Right forelimb (tissue), 1 donor: ENCODE results near the gene ABHD17B.
"Not testable (repeated sequence)": the region's sequence is repeated elsewhere in the genome, so short reads cannot be mapped to it uniquely, and the experiment has no call there.

Experiments used
- DNase-seq: peaks from one replicate; pipeline ENCODE4 v3.0.0-alpha.2; 2018

Gene ABHD17B

DNA sequence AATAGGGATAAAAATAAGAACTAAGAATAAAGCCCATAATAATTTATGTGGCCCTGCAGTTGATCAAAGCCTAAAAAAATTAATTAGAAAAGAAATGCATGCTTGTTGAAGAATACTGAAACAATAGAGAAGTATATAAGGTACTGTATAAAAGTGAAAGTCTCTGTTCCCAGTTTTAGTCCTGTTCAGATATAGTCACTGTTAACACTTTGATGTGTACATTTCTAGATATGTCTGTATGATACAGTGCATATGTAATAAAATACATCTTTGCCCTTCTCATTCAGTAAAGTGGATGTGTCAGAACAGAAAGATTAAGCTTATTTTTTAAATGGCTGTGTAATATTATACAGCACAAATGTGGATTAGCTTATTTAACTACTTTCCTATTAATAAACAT lies 4.5 kb upstream of the ABHD17B start:
- no peak for DNase-seq

DNA sequence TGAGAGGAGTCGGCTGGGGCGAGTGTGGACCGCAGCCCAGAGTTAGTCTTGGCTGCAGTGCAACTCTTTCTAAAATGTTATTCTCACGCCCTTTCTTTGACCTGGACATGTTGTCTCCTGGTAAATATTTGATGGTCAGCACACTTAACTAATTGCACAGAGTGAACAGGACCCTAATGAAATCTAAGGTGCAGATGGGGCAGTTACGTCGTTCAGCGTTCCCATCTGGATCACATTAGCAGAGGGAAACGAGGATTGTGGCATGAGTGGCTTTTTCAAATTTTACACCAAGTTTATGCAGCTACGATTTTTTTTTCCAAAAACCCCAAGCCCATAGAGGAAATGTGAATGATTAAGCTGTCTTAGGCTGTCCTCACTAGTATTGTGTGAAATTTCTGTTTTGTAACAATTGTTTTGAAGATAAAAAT lies 929 bp upstream of the ABHD17B start:
- DNase-seq = no peak

DNA sequence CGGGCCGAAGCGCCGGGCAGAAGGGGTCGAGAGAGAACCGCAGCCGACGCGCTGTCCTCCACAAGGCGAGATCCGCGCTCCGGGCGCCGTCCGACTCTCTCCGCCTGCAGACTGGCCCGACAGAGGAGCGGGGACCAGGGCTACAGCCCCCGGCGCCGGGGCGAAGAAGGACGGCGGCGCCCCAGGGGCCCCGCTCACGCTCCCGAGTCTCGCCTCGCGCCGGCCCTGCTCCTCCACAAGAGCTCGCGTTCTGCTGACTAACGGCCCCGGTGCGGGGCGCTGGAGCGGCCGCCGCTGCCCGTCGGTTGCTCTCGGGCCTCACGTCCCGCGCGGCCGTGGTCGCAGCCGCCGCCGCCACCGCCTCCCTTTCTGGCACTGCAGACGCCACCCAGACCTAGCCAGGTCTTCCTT lies 338 bp downstream of the ABHD17B start:
- DNase-seq = no peak

- peak; percentile 82 for DNase-seq
These were observed 925 bp downstream of the ABHD17B start for GRCh38 chr9:71909887-71910649.

DNA sequence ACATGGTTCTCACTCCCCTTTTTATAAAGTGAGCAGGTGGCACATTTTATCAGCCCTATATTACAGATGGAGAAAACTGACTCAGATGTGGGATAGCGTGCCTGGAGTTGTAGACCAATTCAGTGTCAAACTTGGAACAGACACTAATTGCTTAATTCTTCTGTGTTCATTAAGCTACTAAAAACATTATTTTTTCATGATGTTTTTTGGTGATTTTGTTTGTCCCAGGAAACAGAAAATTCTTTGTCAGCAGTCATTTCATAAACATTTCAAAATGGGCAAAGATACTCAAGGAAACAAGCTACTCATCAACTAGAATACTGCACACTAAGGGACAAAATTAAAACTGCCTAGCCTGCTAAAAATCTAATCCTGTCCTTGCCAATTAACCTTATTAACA lies 2.2 kb downstream of the ABHD17B start:
- no peak for DNase-seq

DNA sequence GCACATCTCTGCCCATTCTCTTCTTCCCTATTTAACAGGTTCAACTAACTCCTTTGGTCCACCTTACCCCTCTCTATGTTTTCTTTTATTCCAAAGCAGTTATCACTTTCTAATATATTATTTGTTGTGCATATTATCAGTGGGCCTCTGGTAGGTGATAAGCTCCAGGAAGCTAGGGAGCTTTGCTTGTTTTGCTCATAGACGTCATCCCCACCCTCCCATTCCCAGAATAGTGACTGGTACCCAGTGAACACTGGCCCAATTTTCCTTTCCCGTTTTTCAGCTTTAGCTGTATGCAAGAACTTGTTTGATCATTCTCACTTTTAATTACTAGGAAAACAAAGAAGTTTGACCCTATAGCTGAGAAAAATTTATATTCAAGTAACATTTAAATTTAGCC lies 6.9 kb downstream of the ABHD17B start:
- DNase-seq = no peak

DNA sequence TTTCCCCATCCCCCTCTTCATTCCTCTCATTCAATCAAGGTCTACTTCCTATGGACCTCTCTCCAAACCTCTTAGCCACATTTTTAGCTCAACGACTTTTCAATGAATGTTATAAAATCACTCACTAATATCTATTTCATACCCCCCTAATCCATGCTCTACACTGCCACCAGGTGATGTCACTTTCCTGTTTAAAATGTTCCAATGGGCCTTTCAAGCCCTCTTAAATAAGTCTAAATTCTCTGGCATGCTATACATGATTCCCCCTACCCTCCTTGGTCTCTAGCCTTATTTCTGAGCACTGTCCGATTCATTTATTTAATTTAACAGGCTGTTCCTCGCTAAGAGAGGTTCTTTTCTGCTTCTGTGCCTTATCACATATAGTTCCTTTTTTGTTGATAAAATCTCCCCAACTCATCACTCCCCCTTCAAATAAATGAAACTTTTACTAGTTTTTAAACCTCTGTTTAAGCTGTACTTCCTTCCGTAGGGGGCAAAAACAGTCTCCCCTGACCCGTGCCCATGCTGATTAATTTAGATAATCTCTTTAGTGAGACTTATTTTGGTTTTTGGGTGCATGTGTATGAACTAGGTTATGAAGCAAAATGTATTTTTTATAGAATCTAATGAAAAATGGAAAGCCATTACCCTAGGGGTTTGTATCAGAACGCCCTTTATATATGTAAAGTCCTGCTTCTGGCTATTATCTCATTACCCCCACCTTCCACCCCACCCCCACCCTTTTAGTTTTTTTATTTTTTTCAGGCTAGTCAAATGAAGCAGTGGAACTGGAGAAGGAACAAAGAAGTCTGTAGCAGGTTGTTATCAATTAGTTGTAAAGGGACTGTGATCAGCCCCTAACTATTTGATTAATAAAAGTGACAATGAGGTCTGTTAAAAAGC lies 9.0 kb downstream of the ABHD17B start:
- no peak for DNase-seq

DNA sequence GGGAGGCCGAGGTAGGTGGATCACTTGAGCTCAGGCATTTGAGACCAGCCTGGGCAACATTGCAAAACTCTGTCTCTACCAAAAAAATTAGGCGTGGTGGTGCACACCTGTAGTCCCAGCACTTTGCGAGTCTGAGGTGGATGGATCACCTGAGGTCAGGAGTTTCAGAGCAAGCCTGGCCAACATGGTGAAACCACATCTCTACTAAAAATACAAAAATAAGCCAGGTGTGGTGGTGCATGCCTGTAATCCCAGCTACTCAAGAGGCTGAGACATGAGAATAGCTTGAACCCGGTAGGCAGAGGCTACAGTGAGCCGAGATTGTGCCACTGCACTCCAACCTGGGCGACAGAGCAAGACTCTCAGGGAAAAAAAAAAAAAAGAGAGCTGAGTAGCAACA lies 12.2 kb downstream of the ABHD17B start:
- not testable (repeated sequence) for DNase-seq

DNA sequence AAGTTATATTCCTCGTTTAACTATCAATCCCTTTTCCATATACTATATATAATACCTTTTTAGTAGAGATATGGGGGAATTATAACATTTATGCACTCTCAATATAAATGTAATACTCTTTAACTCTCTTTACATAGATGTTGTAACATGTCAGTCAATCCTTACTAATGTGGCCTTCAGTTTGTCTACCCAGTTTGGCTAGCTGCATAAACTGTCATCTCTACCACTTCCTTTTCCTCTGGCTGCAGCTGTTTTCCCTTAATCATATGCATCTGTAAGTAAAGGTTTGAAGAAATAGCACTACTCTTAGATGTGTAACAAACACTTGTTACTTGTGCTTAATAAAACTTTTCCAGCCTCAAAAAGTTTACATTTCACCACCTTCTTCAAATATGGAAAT lies 13.4 kb downstream of the ABHD17B start:
- DNase-seq = no peak

GRCh38 chr9:71896761-71897160 lies 14.2 kb downstream of the ABHD17B start:
- no peak for DNase-seq

GRCh38 chr9:71895955-71896354 lies 15.0 kb downstream of the ABHD17B start:
- DNase-seq = no peak

GRCh38 chr9:71895117-71895516 lies 15.9 kb downstream of the ABHD17B start:
- no peak for DNase-seq

GRCh38 chr9:71891557-71892189 lies 19.3 kb downstream of the ABHD17B start:
- no peak for DNase-seq

DNA sequence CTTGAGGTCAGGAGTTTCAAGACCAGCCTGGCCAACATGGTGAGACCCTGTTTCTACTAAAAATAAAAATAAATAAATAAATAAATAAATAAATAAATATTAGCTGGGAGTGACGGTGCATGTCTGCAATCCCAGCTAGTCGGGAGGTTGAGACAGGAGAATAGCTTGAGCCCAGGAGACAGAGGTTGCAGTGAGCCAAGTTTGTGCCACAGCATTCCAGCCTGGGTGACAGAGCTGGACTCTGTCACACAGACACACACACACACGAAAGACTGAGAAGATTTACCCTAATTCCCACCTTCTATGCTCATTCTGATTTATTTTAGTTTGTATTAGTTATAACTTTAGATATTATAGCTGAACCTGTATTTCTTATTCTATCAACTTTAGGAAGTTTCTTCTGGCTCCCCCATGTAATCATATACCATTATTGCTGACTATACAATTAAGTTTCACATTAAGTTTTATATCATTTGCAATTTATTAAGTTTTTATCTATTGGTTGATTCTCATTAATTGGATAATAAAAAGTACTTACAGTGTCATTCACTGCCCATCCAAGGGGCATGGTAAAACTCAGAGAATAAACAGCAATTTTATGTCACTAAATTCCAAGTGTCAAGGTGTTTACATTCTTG lies 20.8 kb downstream of the ABHD17B start:
- no peak for DNase-seq

DNA sequence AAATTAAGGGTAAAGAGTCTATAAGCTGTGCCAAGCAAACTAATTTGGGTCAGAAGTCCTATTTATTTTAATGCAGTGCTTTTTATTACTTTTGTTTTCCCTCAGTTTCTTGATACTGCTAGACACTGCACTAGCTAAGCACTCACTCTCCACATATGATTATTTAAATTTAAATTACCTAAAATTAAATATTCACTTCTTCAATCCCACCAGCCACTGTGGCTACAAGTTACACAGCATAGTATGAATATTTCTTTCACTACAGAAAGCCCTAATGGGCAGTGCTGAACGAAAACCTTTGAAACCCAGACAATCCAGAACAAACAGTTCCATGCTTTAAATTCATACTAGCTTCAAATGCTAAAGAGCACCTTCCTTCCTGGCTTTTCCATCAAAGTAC lies 23.6 kb downstream of the ABHD17B start:
- DNase-seq = no peak

DNA sequence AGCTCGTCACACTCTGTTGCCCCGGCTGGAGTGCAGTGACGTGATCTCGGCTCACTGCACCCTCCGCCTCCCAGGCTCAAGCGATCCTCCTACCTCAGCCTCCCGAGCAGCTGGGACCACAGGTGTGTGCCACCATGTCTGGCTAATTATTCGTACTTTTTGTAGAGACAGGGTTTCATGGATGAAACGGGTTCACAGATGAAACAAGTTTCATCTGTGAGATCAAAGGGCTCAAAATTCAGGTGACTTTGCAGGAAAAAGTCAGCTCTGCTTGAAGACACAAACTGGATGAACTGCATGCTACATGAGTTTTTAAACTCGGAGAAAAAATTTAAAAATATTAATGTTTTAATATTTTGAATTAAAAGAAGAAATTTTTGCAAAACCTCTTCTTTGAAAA lies 24.5 kb downstream of the ABHD17B start:
- no peak for DNase-seq

DNA sequence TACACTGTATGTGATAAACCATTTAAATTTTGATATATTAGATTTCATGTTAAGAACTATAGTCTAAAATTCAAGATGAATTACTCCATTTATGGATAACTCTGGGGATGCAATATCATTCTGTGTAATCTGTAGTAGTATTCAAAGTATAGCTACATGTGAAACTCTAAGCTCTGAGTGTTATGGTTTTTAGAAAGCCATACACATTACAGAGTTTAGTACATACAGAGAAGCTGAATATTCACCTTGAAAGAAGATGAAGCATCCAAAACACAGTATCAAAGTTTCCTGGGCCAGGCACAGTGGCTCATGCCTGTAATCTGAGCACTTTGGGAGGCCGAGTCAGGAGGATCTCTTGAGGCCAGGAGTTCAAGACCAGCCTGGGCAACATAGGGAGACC lies 25.0 kb downstream of the ABHD17B start:
- no peak for DNase-seq

DNA sequence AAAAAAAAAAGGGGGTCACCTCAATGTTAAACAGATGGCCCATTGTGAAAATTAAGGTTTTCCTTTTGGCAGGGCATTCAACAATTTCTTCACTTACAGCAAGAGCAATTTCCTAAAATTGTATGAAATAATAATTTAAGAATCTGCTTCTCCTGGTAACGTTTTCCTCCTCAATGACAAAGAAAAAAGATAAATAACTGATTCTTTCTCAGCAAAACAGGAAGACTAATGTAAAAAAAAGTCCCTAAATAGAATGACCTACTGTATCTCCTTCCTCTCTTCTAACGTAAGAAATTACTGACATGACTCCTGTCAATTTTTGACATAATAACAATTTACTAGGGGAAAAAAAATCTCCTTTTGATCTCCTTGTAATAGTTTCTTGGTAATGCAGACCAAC lies 25.5 kb downstream of the ABHD17B start:
- DNase-seq = no peak

DNA sequence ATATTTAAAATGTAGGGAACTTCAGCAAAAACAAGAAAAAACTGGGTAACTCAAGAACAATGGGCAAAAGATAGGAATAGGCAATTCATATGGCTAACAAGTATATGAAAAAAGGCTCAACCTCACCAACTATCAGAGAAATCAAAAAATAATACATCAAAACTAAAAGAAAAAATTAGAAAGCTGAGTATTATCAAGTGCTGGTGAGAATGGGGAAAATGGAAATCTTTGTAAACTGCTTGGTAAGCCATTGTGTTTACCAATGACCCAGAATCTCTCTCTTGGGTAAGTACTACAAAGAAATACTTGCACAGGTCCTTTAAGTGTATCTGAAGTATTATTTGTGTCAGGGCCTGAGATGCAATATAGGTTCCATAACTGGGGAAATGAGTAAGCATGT lies 27.0 kb downstream of the ABHD17B start:
- DNase-seq = no peak

DNA sequence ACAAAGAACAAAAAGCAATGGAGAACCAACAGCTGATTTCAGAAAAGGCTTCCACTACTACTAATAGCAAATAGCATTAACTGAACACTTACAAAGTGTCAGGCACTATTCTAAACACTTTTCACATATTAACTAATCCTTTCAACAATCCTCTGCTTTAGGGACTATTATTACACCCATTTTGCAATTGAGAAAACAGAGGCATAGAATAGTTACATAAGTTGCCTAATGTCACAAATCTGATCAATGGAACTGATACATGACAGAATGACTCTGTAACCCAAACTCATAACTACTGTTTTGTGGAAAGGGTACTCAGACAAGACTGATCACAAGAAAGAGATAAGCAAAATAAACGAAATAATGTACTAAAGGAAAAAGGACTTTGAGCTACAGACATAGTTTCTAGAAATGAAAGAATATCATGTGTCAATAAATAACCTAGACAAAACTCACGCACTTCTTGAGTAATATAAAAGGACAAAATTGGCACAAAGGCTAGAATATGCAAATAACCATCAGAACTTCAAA lies 31.3 kb downstream of the ABHD17B start:
- DNase-seq = no peak

DNA sequence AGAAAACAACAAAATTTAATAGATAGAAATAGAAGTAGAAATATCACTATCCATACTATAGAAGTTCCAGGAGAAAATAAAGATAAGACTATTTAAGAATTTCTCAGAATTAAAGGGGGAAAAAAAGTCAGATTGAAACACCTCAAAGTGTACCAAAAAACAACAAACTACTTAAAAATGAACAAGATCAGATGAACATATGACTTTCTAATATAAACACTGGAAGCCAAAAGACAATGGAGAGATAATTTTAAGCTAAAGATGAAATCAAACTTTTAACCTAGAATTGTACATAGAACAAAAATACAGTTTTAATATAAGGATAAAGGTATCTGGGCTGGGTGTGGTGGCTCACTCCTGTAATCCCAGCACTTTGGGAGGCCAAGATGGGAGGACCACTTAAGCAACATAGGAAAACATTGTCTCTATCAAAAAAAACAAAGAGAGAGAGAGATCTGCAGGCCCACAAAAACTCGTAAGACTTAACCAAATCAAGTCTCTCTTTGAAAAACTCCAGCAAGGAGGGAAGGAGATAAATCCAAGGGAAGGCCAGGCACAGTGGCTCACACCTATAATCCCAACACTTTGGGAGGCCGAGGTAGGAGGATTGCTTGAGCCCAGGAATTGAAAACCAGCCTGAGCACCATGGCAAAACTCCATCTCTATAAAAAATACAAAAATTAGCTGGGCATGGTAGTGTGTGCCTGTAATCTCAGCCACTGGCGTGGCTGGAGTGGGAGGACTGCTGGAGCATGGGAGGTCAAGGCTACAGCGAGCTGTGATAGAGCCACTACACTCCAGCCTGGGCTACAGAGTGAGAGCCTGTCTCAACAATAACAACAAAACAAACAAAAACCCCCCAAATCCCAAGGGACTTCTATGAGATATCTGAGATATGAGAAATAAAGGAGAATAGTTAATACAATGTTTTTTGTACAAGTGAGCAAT lies 32.4 kb downstream of the ABHD17B start:
- DNase-seq = no peak

- DNase-seq = no peak
These were observed 34.2 kb downstream of the ABHD17B start for GRCh38 chr9:71876829-71877228.
